ENCODE measurements around the gene GNG13. TPM values are rescaled to one million over a fixed set of nuclear protein-coding genes. Genes with fewer than 3 reads are reported as not detected.

The GNG13 gene
- total RNA-seq, 1 experiment from 2014 or later: not detected

DNA sequence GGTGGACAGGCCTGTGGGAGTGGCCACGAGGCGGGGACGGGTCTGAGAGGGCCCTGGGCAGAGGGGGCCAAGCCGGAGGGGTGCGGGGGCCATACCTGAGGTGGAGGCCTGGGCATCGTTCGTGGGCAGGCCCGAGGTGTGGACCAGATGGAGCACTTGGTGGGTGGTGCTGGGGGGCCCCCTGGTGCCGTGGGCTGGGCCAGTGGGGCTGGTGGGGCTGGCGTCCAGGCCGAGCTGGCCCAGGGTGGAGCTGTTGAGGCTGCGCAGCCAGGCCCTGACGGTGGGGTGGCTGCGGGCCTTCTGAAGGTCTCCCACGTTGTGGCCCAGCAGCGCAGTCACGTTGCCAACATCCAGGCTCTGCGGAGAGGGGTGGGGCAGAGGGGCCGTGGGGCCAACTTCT lies 30.6 kb downstream of the GNG13 start:
- H2BK12ac ChIP-seq (ENCODE audit: insufficient read length, low read depth, low read length): no peak overlapping the region
- no peaks in the 10 kb centered on the region; a peak in 1 of 5 replicates for H3K9me3 Mint-ChIP-seq
- no peak overlapping the region for H3T11ph ChIP-seq (ENCODE audit: low read length)
- H3K23ac ChIP-seq (ENCODE audit: insufficient read length, low read depth, low read length): no peak overlapping the region
- no peak overlapping the region for H2BK20ac ChIP-seq (ENCODE audit: low read depth, low read length, poor library complexity, severe bottlenecking)
- no peaks in the 10 kb centered on the region for H3K79me2 ChIP-seq (ENCODE audit: insufficient read depth, low read length)
- no peak overlapping the region for H2AFZ ChIP-seq (ENCODE audit: low read length)
- no peak overlapping the region for H2BK120ac ChIP-seq (ENCODE audit: low read depth, low read length, poor library complexity, severe bottlenecking)
- peaks cover 5% of the 10 kb centered on the region for H3K27me3 Mint-ChIP-seq (ENCODE audit: low read depth)
- H4K8ac ChIP-seq (replicated peaks; ENCODE audit: insufficient read length, low read depth, low read length): no peak overlapping the region
- no peak overlapping the region for H3K27ac Mint-ChIP-seq
- no peaks in the 10 kb centered on the region for H3K23me2 ChIP-seq (ENCODE audit: insufficient read length, low read depth, low read length, poor library complexity, severe bottlenecking)
- TF ChIP-seq, protein P1, sequence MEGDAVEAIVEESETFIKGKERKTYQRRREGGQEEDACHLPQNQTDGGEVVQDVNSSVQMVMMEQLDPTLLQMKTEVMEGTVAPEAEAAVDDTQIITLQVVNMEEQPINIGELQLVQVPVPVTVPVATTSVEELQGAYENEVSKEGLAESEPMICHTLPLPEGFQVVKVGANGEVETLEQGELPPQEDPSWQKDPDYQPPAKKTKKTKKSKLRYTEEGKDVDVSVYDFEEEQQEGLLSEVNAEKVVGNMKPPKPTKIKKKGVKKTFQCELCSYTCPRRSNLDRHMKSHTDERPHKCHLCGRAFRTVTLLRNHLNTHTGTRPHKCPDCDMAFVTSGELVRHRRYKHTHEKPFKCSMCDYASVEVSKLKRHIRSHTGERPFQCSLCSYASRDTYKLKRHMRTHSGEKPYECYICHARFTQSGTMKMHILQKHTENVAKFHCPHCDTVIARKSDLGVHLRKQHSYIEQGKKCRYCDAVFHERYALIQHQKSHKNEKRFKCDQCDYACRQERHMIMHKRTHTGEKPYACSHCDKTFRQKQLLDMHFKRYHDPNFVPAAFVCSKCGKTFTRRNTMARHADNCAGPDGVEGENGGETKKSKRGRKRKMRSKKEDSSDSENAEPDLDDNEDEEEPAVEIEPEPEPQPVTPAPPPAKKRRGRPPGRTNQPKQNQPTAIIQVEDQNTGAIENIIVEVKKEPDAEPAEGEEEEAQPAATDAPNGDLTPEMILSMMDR (conservative IDR thresholded peaks at IDR 0.05): no peak
- H3K4ac ChIP-seq (ENCODE audit: low read depth, low read length): no peak overlapping the region
- no peak overlapping the region for H4K91ac ChIP-seq (ENCODE audit: insufficient read length, low read depth, low read length)
- H3K14ac ChIP-seq (ENCODE audit: insufficient read depth, low read length): no peak overlapping the region
- H4K20me1 ChIP-seq (ENCODE audit: control insufficient read depth, insufficient read depth, insufficient read length): no peaks in the 10 kb centered on the region
- H3K9ac ChIP-seq (ENCODE audit: extremely low read depth, insufficient read length, low read length): no peak overlapping the region
- peaks cover 0 to 3% of the 10 kb centered on the region in 2 experiments; a peak in 1 of 4 replicates for H3K4me1 Mint-ChIP-seq
- no peaks in the 10 kb centered on the region for H3K36me3 Mint-ChIP-seq (ENCODE audit: insufficient read depth in 1 of 3, low read depth in 3 of 3)
- DNase-seq: no peak
- H2BK15ac ChIP-seq (ENCODE audit: low read depth, low read length): no peak overlapping the region
- H3K56ac ChIP-seq (ENCODE audit: insufficient read length, low read depth, low read length): no peak overlapping the region
- H3K4me2 ChIP-seq (ENCODE audit: insufficient read depth, insufficient read length, low read length): no peak overlapping the region
- no CpG with 5 or more reads among the region's 19 CpGs for WGBS (ENCODE audit: extremely low coverage, insufficient read length, low lambda C conversion rate)
- H2BK5ac ChIP-seq (ENCODE audit: insufficient read length, low read length): no peak overlapping the region
- no peaks in the 10 kb centered on the region for H3K79me1 ChIP-seq (ENCODE audit: insufficient read depth, low read depth, low read length, poor library complexity, severe bottlenecking)
- H3K27me3 ChIP-seq (ENCODE audit: insufficient read depth, low read length): no peaks in the 10 kb centered on the region
- no peaks in the 10 kb centered on the region for H3K9me3 ChIP-seq (ENCODE audit: control insufficient read depth, low read depth, low read length)
- no peak overlapping the region for H3K27ac ChIP-seq (ENCODE audit: insufficient read length, low read depth, low read length)
- H2AK5ac ChIP-seq (ENCODE audit: insufficient read length, low read length): no peak overlapping the region
- no peak overlapping the region for H3K18ac ChIP-seq (ENCODE audit: insufficient read length, low read depth, low read length)
- no peaks in the 10 kb centered on the region for H3K4me1 ChIP-seq (ENCODE audit: insufficient read depth, low read length)
- no peak overlapping the region for H4K5ac ChIP-seq (ENCODE audit: insufficient read length, low read depth, low read length)
- H3K4me3 Mint-ChIP-seq: no peak overlapping the region
